GM18526 (cell line): ENCODE data around the gene CAPZB.

Source experiments
- POLR2A ChIP-seq: IDR thresholded peaks from 3 replicates; pipeline ENCODE4 v1.6.1; 2011; ENCODE audit not compliant: insufficient read length; ENCODE audit errors: extremely low read depth

Gene CAPZB

GRCh38 chr1:19341201-19342061 lies 143.9 kb downstream of the CAPZB start:
- TF ChIP-seq POLR2A = no peak

- no peak for TF ChIP-seq POLR2A
These were observed 144.9 kb downstream of the CAPZB start for GRCh38 chr1:19340387-19340937.

GRCh38 chr1:19339214-19339861 lies 146.0 kb downstream of the CAPZB start:
- TF ChIP-seq POLR2A = no peak

GRCh38 chr1:19338323-19338762 lies 147.0 kb downstream of the CAPZB start:
- TF ChIP-seq POLR2A = no peak

- no peak for TF ChIP-seq POLR2A
These were observed 148.1 kb downstream of the CAPZB start for GRCh38 chr1:19337289-19337688.

- TF ChIP-seq POLR2A = no peak
These were observed 148.8 kb downstream of the CAPZB start for GRCh38 chr1:19336543-19336942.

- no peak for TF ChIP-seq POLR2A
These were observed 151.6 kb downstream of the CAPZB start for GRCh38 chr1:19333587-19334354.

- no peak for TF ChIP-seq POLR2A
These were observed 152.5 kb downstream of the CAPZB start for GRCh38 chr1:19332832-19333231.

- TF ChIP-seq POLR2A = no peak
These were observed 154.0 kb downstream of the CAPZB start for GRCh38 chr1:19331262-19331878.

GRCh38 chr1:19330449-19331135 lies 154.7 kb downstream of the CAPZB start:
- no peak for TF ChIP-seq POLR2A

- TF ChIP-seq POLR2A = no peak
These were observed 155.7 kb downstream of the CAPZB start for GRCh38 chr1:19329611-19330010.

- TF ChIP-seq POLR2A = no peak
These were observed 156.2 kb downstream of the CAPZB start for GRCh38 chr1:19329188-19329587.

GRCh38 chr1:19328486-19328885 lies 156.9 kb downstream of the CAPZB start:
- TF ChIP-seq POLR2A = no peak

GRCh38 chr1:19327736-19328135 lies 157.6 kb downstream of the CAPZB start:
- TF ChIP-seq POLR2A = no peak
